Endodermal cell (in vitro differentiated cells): ENCODE results near the gene LRCH1. TPM values are rescaled to one million over a fixed set of nuclear protein-coding genes. Genes with fewer than 3 reads are reported as not detected.
"Not testable (repeated sequence)": the region's sequence is repeated elsewhere in the genome, so short reads cannot be mapped to it uniquely, and the experiment has no call there.

Experiments used
- DNase-seq: peaks from one replicate; pipeline ENCODE4 v3.0.0-alpha.2; 2017
- H3K27ac ChIP-seq: 2 replicates; pipeline ENCODE4 v1.5.1; 2013; ENCODE audit warnings: mild to moderate bottlenecking, low read depth, low read length, moderate library complexity
- H3K27me3 ChIP-seq: 2 replicates; pipeline ENCODE4 v1.6.1; 2013; ENCODE audit warnings: mild to moderate bottlenecking, low read length, moderate library complexity; ENCODE audit not compliant: insufficient read depth, control insufficient read depth, poor library complexity, severe bottlenecking
- H3K36me3 ChIP-seq: 2 replicates; pipeline ENCODE4 v1.7.0; 2013; ENCODE audit warnings: mild to moderate bottlenecking, low read length, moderate library complexity; ENCODE audit not compliant: control insufficient read depth, insufficient read depth
- H3K4me1 ChIP-seq: one replicate; pipeline ENCODE4 v1.7.0; 2013; ENCODE audit warnings: low read length; ENCODE audit not compliant: control insufficient read depth, insufficient read depth
- H3K4me3 ChIP-seq: 2 replicates; pipeline ENCODE4 v1.5.1; 2013; ENCODE audit warnings: mild to moderate bottlenecking, low read length, moderate library complexity
- H3K9ac ChIP-seq: 2 replicates; pipeline ENCODE4 v1.6.1; 2013; ENCODE audit warnings: mild to moderate bottlenecking, low read length, moderate library complexity; ENCODE audit not compliant: poor library complexity, severe bottlenecking; ENCODE audit errors: extremely low read depth
- H3K9me3 ChIP-seq: 2 replicates; pipeline ENCODE4 v1.6.1; 2013; ENCODE audit warnings: mild to moderate bottlenecking, low read length, moderate library complexity; ENCODE audit not compliant: control insufficient read depth
- H3K27ac Mint-ChIP-seq: 2 replicates; pipeline ENCODE4 v1.8.0; 2020; ENCODE audit warnings: mixed read lengths
- H3K27me3 Mint-ChIP-seq: 2 replicates; pipeline ENCODE4 v1.8.0; 2021; ENCODE audit warnings: mild to moderate bottlenecking, mixed read lengths; ENCODE audit not compliant: insufficient read depth
- H3K36me3 Mint-ChIP-seq: 2 replicates; pipeline ENCODE4 v1.8.0; 2020; ENCODE audit warnings: low read depth, mixed read lengths
- H3K4me1 Mint-ChIP-seq: 2 replicates; pipeline ENCODE4 v1.8.0; 2020; ENCODE audit warnings: mixed read lengths
- H3K4me3 Mint-ChIP-seq: 2 replicates; pipeline ENCODE4 v1.8.0; 2020; ENCODE audit warnings: mild to moderate bottlenecking, moderate library complexity, mixed read lengths
- H3K9me3 Mint-ChIP-seq: 2 replicates; pipeline ENCODE4 v1.8.0; 2020; ENCODE audit warnings: mild to moderate bottlenecking, mixed read lengths
- CTCF ChIP-seq: fragments of 200-600 bp; sonication (generic); conservative IDR thresholded peaks from 2 replicates; pipeline ENCODE4 v1.5.0; 2021; ENCODE audit warnings: antibody characterized with exemption, mild to moderate bottlenecking
- WGBS, 2 experiments: methylation state at CpG; one replicate each; pipeline versions ENCODE4 v1.1.5 to v1.1.7; 2013; ENCODE audit warnings: missing lambda C conversion rate in 2 of 2, mixed read lengths in 1 of 2; ENCODE audit not compliant: insufficient coverage in 1 of 2, insufficient read length in 1 of 2; 5-methylcytosine and 5-hydroxymethylcytosine counted together
- total RNA-seq, 2 donors: library from RNA; stranded (reverse); fragmentation: NEBNext Ultra II Directional in 1 of 2; extraction: Animal tissue kit (Norgen Biotek cat#: 25700) in 1 of 2; gene quantifications; 2 replicates in 1 of 2; 3 replicates in 1 of 2; pipeline ENCODE4 v1.2.1, GENCODE V29; 2021

LRCH1 gene
- total RNA-seq, 2 donors from 2014 or later, result 8.1 to 11.8 TPM

GRCh38 chr13:46754812-46755211, 201.8 kb downstream of the LRCH1 start:
- Histone ChIP-seq H3K36me3 (peaks cover 8% of the 10 kb centered on the region), H3K9me3 (no peaks in the 10 kb centered on the region), H3K4me3 (no peak overlapping the region), H3K27me3 (no peaks in the 10 kb centered on the region), H3K9ac (no peak overlapping the region), H3K4me1 (no peaks in the 10 kb centered on the region), H3K27ac (no peak overlapping the region)
- H3K27me3 Mint-ChIP-seq, result peaks cover 3% of the 10 kb centered on the region
- H3K27ac Mint-ChIP-seq, result no peak overlapping the region
- no peak for DNase-seq
- no peak for TF ChIP-seq CTCF
- peaks cover 6% of the 10 kb centered on the region for H3K4me1 Mint-ChIP-seq
- no peak overlapping the region for H3K4me3 Mint-ChIP-seq
- peaks cover 4% of the 10 kb centered on the region for H3K36me3 Mint-ChIP-seq
- no peaks in the 10 kb centered on the region for H3K9me3 Mint-ChIP-seq

- not testable (repeated sequence) for H3K27me3 ChIP-seq, H3K36me3 Mint-ChIP-seq, DNase-seq, H3K4me1 Mint-ChIP-seq, H3K4me3 ChIP-seq, H3K9me3 Mint-ChIP-seq, H3K27ac Mint-ChIP-seq, H3K9ac ChIP-seq, H3K4me1 ChIP-seq, H3K27me3 Mint-ChIP-seq, H3K9me3 ChIP-seq, H3K4me3 Mint-ChIP-seq, H3K27ac ChIP-seq, H3K36me3 ChIP-seq
- no CpG with 5 or more reads among the region's 5 CpGs for WGBS, 2 experiments
Measured at GRCh38 chr13:46755508-46755907, 202.5 kb downstream of the LRCH1 start.

GRCh38 chr13:46756977-46757376, 204.0 kb downstream of the LRCH1 start:
- no peak for DNase-seq
- Histone ChIP-seq H3K4me3 (no peak overlapping the region), H3K9me3 (no peaks in the 10 kb centered on the region), H3K27me3 (no peaks in the 10 kb centered on the region), H3K36me3 (no peaks in the 10 kb centered on the region), H3K4me1 (no peaks in the 10 kb centered on the region), H3K27ac (no peak overlapping the region), H3K9ac (no peak overlapping the region)
- H3K36me3 Mint-ChIP-seq, result no peaks in the 10 kb centered on the region
- 66% methylated on average over 3 of the region's 4 CpGs; no CpG with 5 or more reads in 1 of the 2 experiments for WGBS, 2 experiments
- no peak for TF ChIP-seq CTCF
- H3K4me3 Mint-ChIP-seq, result no peak overlapping the region
- H3K27me3 Mint-ChIP-seq, result peaks cover 3% of the 10 kb centered on the region
- peaks cover 6% of the 10 kb centered on the region for H3K4me1 Mint-ChIP-seq
- no peak overlapping the region for H3K27ac Mint-ChIP-seq
- no peaks in the 10 kb centered on the region for H3K9me3 Mint-ChIP-seq

- no peak overlapping the region for H3K27ac ChIP-seq
- no peak overlapping the region for H3K9ac ChIP-seq
- Mint-ChIP-seq H3K27me3 (peaks cover 3% of the 10 kb centered on the region), H3K4me3 (no peak overlapping the region), H3K27ac (no peak overlapping the region), H3K9me3 (no peaks in the 10 kb centered on the region), H3K36me3 (no peaks in the 10 kb centered on the region), H3K4me1 (peaks cover 6% of the 10 kb centered on the region)
- H3K36me3 ChIP-seq, result no peaks in the 10 kb centered on the region
- WGBS, 2 experiments, result 87 to 93% methylated on average over 1 of the region's 3 CpGs
- no peak for DNase-seq
- no peaks in the 10 kb centered on the region for H3K4me1 ChIP-seq
- TF ChIP-seq CTCF, result no peak
- no peaks in the 10 kb centered on the region for H3K27me3 ChIP-seq
- H3K9me3 ChIP-seq, result no peaks in the 10 kb centered on the region
- H3K4me3 ChIP-seq, result no peak overlapping the region
Measured at GRCh38 chr13:46757640-46758039, 204.7 kb downstream of the LRCH1 start.
